ENCODE measurements around the gene AJM1. TPM values are rescaled to one million over a fixed set of nuclear protein-coding genes. Genes with fewer than 3 reads are reported as not detected.
"Not testable (repeated sequence)": the region's sequence is repeated elsewhere in the genome, so short reads cannot be mapped to it uniquely, and the experiment has no call there.

Gene AJM1
- 37.9 TPM for polyA plus RNA-seq (2012; ENCODE audit: insufficient read depth, insufficient read length, low read depth)

DNA sequence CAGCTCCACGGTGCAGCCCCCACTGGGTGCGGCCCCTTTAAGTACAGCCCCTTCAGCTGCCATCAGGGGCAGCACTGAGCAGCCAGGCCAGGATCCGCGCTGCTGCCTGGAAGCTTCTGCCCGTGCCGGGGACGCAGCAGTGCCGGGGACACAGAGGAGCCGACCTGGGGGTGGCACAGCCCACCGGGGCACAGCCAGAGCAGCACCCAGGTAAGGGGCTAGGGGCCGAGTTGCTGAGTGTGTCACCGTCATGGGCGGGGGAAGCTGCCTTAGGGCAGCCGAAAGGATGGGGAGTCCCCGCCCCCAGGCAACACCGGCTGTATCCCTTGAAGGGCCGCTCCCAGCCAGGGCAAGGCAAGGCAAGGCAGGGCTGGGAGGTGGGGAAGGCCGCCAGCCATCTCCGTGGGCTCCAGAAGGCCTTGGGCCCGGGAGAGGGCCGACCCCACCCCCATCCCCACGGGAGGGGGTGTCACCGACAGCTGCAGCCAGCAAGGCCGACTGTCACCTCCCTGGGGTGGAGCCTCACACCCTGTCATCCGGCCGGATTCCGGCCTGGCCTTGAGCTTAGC, at the start of gene AJM1:
Gene AJM1, plus strand, starts transcription at position 99 of the 569 bp plus-strand sequence. CDS start 1,937 bp downstream, outside the sequence.
- peak within 1 kb of the TSS; percentile 51 for H3K4me3 ChIP-seq (ENCODE audit: low read depth, low read length)

DNA sequence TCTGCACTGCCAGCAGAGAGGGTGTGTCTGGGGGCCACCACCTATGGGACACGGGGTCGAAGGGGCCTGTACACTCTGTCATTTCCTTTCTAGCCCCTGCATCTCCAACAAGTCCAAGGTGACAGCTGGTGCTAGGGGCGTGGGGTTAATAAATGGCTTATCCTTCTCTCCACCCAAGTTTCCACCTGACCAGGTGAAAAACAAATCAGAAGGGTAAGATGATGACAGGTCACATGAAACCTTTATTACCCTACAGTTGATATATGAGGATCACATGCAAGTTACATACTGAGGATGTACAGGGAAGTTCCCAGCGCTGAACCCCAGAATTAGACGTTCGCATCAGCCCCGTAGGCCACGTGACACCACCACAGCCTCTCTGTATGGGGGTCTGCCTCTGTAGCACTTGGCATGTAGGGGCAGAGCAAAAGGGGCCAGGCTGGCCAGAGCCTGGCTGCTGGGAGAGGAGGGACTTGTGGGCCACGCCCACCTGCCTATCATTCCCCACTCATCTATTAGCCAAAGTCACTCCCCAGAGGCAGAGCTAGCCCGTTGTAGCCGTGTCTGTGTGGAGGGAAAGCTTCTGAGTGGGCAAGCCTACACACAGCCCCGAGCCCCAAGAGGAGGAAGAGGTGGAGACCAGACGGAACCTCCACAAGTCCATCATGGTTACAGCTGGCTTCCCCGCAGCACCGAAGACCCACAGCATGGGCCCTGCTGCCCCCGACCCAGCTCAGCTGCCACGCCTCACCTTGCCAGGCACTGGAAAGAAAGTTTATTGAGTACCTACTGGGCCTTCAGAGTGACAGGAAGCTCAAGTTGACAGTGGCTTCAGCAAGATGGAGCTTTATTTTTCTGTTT, 49.0 kb upstream of the AJM1 start:
- Histone ChIP-seq H3K9me3 (no peaks in the 10 kb centered on the region), H3K4me3 (ENCODE audit: low read depth, low read length) (no peak overlapping the region), H3K27me3 (no peaks in the 10 kb centered on the region; the same call in 1 of the 2 replicates), H3K4me1 (peaks cover 43% of the 10 kb centered on the region), H3K36me3 (no peaks in the 10 kb centered on the region)
- TF ChIP-seq, protein P1, sequence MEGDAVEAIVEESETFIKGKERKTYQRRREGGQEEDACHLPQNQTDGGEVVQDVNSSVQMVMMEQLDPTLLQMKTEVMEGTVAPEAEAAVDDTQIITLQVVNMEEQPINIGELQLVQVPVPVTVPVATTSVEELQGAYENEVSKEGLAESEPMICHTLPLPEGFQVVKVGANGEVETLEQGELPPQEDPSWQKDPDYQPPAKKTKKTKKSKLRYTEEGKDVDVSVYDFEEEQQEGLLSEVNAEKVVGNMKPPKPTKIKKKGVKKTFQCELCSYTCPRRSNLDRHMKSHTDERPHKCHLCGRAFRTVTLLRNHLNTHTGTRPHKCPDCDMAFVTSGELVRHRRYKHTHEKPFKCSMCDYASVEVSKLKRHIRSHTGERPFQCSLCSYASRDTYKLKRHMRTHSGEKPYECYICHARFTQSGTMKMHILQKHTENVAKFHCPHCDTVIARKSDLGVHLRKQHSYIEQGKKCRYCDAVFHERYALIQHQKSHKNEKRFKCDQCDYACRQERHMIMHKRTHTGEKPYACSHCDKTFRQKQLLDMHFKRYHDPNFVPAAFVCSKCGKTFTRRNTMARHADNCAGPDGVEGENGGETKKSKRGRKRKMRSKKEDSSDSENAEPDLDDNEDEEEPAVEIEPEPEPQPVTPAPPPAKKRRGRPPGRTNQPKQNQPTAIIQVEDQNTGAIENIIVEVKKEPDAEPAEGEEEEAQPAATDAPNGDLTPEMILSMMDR (IDR thresholded peaks at IDR 0.05; ENCODE audit: low read depth, low read length): no peak
- DNase-seq: peak; percentile 74

More for the DNA sequence above, at the start of gene AJM1:
- peaks cover 27% of the 10 kb centered on the region for H3K36me3 ChIP-seq
- TF ChIP-seq, protein P1 (IDR thresholded peaks at IDR 0.05; ENCODE audit: low read depth, low read length): peak; percentile 84
- DNase-seq: peak; percentile 86
- peaks cover 38% of the 10 kb centered on the region for H3K4me1 ChIP-seq
- H3K9me3 ChIP-seq, H3K27me3 ChIP-seq: not testable (repeated sequence)

DNA sequence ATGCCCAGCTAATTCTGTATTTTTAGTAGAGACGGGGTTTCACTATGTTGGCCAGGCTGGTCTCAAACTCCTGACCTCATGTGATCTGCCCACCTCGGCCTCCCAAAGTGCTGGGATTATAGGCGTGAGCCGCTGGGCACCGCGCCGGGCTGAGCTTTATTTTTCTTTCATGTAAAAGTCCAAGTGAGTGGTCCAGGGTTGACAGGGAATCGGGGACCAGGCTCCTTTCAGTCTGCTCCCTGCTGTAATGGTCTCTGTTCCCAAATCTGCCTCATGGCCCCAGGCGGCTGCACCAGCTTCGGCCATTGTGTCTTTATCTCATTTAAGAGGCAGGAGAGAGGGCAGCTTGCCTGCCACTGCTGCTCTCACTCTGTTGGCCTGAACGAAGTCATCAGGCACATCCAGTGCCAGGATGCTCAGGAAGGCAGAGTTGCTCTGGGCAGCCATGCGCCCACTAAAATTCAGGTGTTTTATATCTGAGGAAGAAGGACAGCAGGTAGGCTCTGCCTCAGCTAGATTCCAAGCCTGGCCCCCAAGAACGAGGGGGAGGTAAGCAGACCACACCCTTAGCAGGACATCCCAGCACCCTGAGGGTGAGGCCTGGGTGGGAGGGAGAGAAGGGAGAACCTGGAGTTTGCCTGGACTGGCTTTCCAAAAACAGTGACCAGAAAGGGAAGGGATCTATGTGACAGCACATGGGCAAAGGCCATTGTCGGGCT, 47.8 kb upstream of the AJM1 start:
- peaks cover 38% of the 10 kb centered on the region for H3K4me1 ChIP-seq

DNA sequence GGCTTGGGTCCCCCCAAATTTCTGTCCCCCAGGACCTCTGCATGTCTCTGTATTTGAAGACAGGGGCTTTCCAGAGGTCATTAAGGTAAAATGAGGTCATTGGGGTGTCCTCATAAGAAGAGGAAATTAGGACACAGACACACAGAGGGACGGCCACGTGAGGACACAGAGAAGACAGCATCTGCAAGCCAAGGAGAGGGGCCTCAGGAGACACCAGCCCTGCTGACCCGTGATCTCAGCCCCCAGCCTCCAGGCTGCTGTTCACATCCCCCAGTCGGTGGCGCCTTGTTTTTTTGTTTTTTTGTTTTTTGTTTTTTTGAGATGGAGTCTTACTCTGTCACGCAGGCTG, 47.3 kb upstream of the AJM1 start:
- DNase-seq: no peak
- Histone ChIP-seq H3K27me3 (no peaks in the 10 kb centered on the region; the same call in 1 of the 2 replicates), H3K4me1 (peaks cover 42% of the 10 kb centered on the region), H3K9me3 (no peaks in the 10 kb centered on the region), H3K4me3 (ENCODE audit: low read depth, low read length) (no peak overlapping the region), H3K36me3 (no peaks in the 10 kb centered on the region)
- TF ChIP-seq, protein P1 (IDR thresholded peaks at IDR 0.05; ENCODE audit: low read depth, low read length): no peak

More for the DNA sequence above, 47.8 kb upstream of the AJM1 start:
- H3K27me3 ChIP-seq: no peaks in the 10 kb centered on the region; the same call in 1 of the 2 replicates
- H3K36me3 ChIP-seq: no peaks in the 10 kb centered on the region
- no peaks in the 10 kb centered on the region for H3K9me3 ChIP-seq
- TF ChIP-seq, protein P1 (IDR thresholded peaks at IDR 0.05; ENCODE audit: low read depth, low read length): no peak
- DNase-seq: no peak
- no peak overlapping the region for H3K4me3 ChIP-seq (ENCODE audit: low read depth, low read length)

DNA sequence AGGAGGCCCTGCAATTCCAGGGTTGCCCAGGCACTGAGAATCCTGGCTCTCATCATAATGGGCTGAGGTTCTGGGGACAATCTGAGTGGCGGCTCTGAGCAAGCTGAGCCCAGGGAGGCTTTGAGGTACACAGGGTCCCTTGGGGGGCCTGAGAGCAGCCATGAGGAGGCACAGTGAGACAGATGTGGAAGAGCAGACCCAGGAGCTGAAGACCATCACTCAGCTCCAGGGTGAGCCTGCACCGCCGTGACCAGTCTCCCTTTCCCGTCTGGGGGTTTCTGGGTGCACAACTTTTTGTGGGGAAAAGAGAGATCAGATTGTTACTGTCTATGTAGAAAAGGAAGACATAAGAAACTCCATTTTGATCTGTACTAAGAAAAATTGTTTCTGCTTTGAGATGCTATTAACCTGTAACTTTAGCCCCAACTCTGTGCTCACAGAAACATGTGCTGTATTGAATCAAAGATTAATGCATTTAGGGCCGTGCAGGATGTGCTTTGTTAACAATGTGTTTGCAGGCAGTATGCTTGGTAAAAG, 46.0 kb upstream of the AJM1 start, which contains the start of gene CCDC183:
Gene CCDC183, plus strand, starts transcription at position 101 of the 537 bp plus-strand sequence. Its CDS starts 60 bp downstream, at position 161.
- TF ChIP-seq, protein P1 (IDR thresholded peaks at IDR 0.05; ENCODE audit: low read depth, low read length): no peak
- Histone ChIP-seq H3K36me3 (no peaks in the 10 kb centered on the region), H3K4me1 (peaks cover 43% of the 10 kb centered on the region), H3K27me3 (no peaks in the 10 kb centered on the region; the same call in 1 of the 2 replicates), H3K9me3 (no peaks in the 10 kb centered on the region), H3K4me3 (ENCODE audit: low read depth, low read length) (no peak within 1 kb of the TSS; the same call in 1 of the 2 replicates)
- DNase-seq: no peak

DNA sequence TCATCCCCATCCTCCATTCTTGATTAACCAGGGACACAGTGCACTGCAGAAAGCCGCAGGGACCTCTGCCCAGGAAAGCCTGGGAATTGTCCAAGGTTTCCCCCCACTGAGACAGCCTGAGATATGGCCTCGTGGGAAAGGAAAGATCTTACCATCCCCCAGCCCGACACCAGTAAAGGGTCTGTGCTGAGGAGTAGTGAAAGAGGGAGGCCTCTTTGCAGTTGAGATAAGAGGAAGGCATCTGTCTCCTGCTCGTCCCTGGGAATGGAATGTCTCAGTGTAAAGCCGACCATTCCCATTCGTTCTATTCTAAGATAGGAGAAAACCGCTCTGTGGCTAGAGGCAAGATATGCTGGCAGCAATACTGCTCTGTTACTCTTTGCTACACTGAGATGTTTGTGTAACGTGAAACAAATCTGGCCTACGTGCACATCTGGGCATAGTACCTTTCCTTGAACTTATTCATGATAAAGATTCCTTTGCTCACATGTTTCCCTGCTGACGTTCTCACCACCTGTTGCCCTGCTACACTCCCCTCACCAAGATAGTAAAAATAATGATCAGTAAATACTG, 45.4 kb upstream of the AJM1 start:
- peaks cover 43% of the 10 kb centered on the region for H3K4me1 ChIP-seq
- not testable (repeated sequence) for H3K27me3 ChIP-seq; H3K4me3 ChIP-seq (ENCODE audit: low read depth, low read length); H3K36me3 ChIP-seq; H3K9me3 ChIP-seq
- DNase-seq: peak; percentile 67
